ENCODE results near the gene FAM210A.

DNA sequence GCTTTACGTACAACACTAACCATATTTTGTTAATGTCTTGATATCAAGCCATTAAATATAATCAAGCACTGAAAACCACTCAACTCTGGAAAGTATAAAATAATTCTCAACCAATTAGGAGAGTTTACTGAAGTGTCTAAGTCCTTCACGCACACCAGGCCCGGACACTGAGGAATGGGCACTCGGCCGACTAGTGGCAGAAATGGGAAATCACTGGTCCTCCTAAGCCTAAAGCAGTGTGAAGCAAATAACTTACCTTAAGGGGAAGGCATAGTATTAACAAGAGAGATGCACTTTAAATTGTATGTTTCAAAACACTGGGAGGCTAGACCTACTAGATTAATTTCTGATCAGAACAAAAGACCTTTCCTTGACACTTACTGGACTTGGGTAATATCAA, 45.7 kb downstream of the FAM210A start:
- TF ChIP-seq, protein P1, sequence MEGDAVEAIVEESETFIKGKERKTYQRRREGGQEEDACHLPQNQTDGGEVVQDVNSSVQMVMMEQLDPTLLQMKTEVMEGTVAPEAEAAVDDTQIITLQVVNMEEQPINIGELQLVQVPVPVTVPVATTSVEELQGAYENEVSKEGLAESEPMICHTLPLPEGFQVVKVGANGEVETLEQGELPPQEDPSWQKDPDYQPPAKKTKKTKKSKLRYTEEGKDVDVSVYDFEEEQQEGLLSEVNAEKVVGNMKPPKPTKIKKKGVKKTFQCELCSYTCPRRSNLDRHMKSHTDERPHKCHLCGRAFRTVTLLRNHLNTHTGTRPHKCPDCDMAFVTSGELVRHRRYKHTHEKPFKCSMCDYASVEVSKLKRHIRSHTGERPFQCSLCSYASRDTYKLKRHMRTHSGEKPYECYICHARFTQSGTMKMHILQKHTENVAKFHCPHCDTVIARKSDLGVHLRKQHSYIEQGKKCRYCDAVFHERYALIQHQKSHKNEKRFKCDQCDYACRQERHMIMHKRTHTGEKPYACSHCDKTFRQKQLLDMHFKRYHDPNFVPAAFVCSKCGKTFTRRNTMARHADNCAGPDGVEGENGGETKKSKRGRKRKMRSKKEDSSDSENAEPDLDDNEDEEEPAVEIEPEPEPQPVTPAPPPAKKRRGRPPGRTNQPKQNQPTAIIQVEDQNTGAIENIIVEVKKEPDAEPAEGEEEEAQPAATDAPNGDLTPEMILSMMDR (IDR thresholded peaks at IDR 0.05): peak in 3 of 7 experiments; percentile 13 to 38 (median 26)
- TF ChIP-seq POLR2A (IDR thresholded peaks at IDR 0.05): no peak

All from stomach (tissue), 4 donors.